Mammary epithelial cell (primary cell): Measurements from ENCODE around the gene SLC25A13.

Experiments used
- EZH2 ChIP-seq: IDR thresholded peaks from 2 replicates; pipeline ENCODE4 v1.6.1; 2012; ENCODE audit warnings: low read length, inconsistent platforms, borderline replicate concordance
- TF ChIP-seq, protein P1 (sequence below), 2 donors: IDR thresholded peaks in 1 of 2; conservative IDR thresholded peaks in 1 of 2; 2 replicates each; pipeline ENCODE4 v1.5.1; 2011 to 2012; ENCODE audit warnings: inconsistent platforms in 2 of 2, low read length in 2 of 2, mild to moderate bottlenecking in 2 of 2, control low read depth in 1 of 2, low read depth in 1 of 2; ENCODE audit not compliant: insufficient read depth in 1 of 2; ENCODE audit errors: extremely low read depth in 1 of 2

DNA sequence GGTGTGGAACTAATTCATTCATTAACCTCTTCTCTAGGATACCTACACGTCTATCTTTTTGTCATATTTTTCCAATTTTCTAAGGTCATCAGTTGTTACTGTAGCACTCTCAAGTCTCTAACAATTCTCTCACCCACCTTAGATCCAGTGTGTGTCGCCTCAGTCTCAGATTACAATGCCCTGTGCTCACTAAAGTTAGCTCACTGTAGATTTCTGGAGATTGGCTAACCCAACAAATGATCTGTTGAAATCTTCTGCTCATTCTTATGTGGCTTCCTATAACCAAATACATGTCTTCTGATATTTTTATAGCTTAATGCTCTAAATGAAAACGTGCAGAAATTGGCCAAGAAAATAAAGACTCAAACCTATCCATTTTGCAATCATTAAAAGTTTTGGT lies 142.6 kb downstream of the SLC25A13 start:
- TF ChIP-seq, protein P1, sequence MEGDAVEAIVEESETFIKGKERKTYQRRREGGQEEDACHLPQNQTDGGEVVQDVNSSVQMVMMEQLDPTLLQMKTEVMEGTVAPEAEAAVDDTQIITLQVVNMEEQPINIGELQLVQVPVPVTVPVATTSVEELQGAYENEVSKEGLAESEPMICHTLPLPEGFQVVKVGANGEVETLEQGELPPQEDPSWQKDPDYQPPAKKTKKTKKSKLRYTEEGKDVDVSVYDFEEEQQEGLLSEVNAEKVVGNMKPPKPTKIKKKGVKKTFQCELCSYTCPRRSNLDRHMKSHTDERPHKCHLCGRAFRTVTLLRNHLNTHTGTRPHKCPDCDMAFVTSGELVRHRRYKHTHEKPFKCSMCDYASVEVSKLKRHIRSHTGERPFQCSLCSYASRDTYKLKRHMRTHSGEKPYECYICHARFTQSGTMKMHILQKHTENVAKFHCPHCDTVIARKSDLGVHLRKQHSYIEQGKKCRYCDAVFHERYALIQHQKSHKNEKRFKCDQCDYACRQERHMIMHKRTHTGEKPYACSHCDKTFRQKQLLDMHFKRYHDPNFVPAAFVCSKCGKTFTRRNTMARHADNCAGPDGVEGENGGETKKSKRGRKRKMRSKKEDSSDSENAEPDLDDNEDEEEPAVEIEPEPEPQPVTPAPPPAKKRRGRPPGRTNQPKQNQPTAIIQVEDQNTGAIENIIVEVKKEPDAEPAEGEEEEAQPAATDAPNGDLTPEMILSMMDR (conservative IDR thresholded peaks at IDR 0.05 in 1 of 2, IDR thresholded peaks at IDR 0.05 in 1 of 2; ENCODE audit: extremely low read depth in 1 of 2, insufficient read depth in 1 of 2, low read depth in 1 of 2, low read length in 2 of 2), result no peak
- no peak for TF ChIP-seq EZH2
